K562 (cell line): Measurements from ENCODE around the gene HYOU1. TPM values are rescaled to one million over a fixed set of nuclear protein-coding genes. Genes with fewer than 3 reads are reported as not detected.

ENCODE experiments used
- BMI1 ChIP-seq: fragments of 150-350 bp; IDR thresholded peaks from 2 replicates; pipeline ENCODE4 v1.6.1; 2014; ENCODE audit warnings: low read length
- C11orf30 ChIP-seq: fragments of 450-650 bp; IDR thresholded peaks from 2 replicates; pipeline ENCODE4 v1.6.1; 2016; ENCODE audit warnings: low read depth, mild to moderate bottlenecking
- ILK ChIP-seq: fragments of 450-650 bp; IDR thresholded peaks from 2 replicates; pipeline ENCODE4 v1.6.1; 2016; ENCODE audit warnings: missing genetic modification characterization, low read depth, mild to moderate bottlenecking, missing compliant biosample characterization, moderate library complexity, borderline replicate concordance
- POLR2AphosphoS5 ChIP-seq: IDR thresholded peaks from 2 replicates; pipeline ENCODE4 v1.6.1; 2011; ENCODE audit warnings: mild to moderate bottlenecking, low read depth, low read length, moderate library complexity; ENCODE audit not compliant: control insufficient read depth, insufficient read depth
- SAFB2 ChIP-seq: fragments of 200-400 bp; formaldehyde crosslinking; IDR thresholded peaks from 2 replicates; pipeline ENCODE4 v1.6.1; 2018; ENCODE audit warnings: borderline replicate concordance, low read length, low read depth, moderate library complexity; ENCODE audit not compliant: severe bottlenecking
- TAF1 ChIP-seq: IDR thresholded peaks from 2 replicates; pipeline ENCODE4 v1.6.1; 2011; ENCODE audit warnings: mild to moderate bottlenecking, low read length, moderate library complexity; ENCODE audit not compliant: insufficient read depth, control insufficient read depth, severe bottlenecking; ENCODE audit errors: extremely low read depth
- TRIM25 ChIP-seq: fragments of 450-650 bp; IDR thresholded peaks from 2 replicates; pipeline ENCODE4 v1.7.0; 2016; ENCODE audit warnings: borderline replicate concordance
- TSHZ1 ChIP-seq: fragments of 250-450 bp; sonication (Bioruptor Pico); IDR thresholded peaks from 2 replicates; pipeline ENCODE4 v1.4.0; 2020; ENCODE audit warnings: mild to moderate bottlenecking, moderate library complexity
- ZBTB33 ChIP-seq: sonication (generic); formaldehyde crosslinking; IDR thresholded peaks from 2 replicates; pipeline ENCODE4 v1.8.1; 2023; ENCODE audit warnings: mild to moderate bottlenecking, missing genetic modification reagents
- ZC3H8 ChIP-seq: fragments of 450-650 bp; IDR thresholded peaks from 2 replicates; pipeline ENCODE4 v1.6.1; 2017
- ZNF124 ChIP-seq: sonication (generic); formaldehyde crosslinking; IDR thresholded peaks from 2 replicates; pipeline ENCODE4 v1.8.1; 2022; ENCODE audit warnings: missing genetic modification reagents
- ZNF324 ChIP-seq: fragments of 250-450 bp; sonication (Bioruptor Pico); IDR thresholded peaks from 2 replicates; pipeline ENCODE4 v1.4.0; 2020; ENCODE audit warnings: mild to moderate bottlenecking
- ZNF589 ChIP-seq: fragments of 200-800 bp; sonication (Bioruptor generic); IDR thresholded peaks from 2 replicates; pipeline ENCODE4 v1.6.1; 2016; ENCODE audit warnings: low read depth, missing genetic modification characterization, missing compliant biosample characterization
- polyA plus RNA-seq, 8 experiments: library from polyadenylated mRNA; depleted of rRNA in 4 of 8; stranded (reverse) in 5 of 8; unstranded in 3 of 8; fragments of >200 nt; fragmentation: Nextera tagmentation in 2 of 8; fragmentation: Illumina TruSeq in 1 of 8; extraction: Ambion mirVana in 2 of 8; extraction: Trizol in 1 of 8; gene quantifications; 2 replicates each; pipeline versions ENCODE4 v1.2.1 to v1.2.3, GENCODE V29; 2011 to 2014; ENCODE audit warnings: inconsistent platforms in 1 of 8, missing spikeins in 1 of 8
- total RNA-seq, 7 experiments: library from RNA; depleted of rRNA in 6 of 7; stranded (reverse); fragments of >200 nt in 6 of 7; fragmentation: Illumina TruSeq in 2 of 7; extraction: Trizol in 2 of 7; gene quantifications; 2 replicates each; pipeline versions ENCODE4 v1.2.1 to v1.2.3, GENCODE V29; 2011 to 2021; ENCODE audit warnings: low replicate concordance in 1 of 7
- TF ChIP-seq, protein P1 (sequence below): fragments of 450-650 bp; formaldehyde crosslinking; IDR thresholded peaks from 2 replicates; pipeline ENCODE4 v1.4.0; 2022; ENCODE audit warnings: missing genetic modification characterization
- TF ChIP-seq, protein P2 (sequence below): sonication (generic); formaldehyde crosslinking; IDR thresholded peaks from 2 replicates; pipeline ENCODE4 v1.9.0; 2022; ENCODE audit warnings: mild to moderate bottlenecking, missing genetic modification reagents

Gene HYOU1
- total and polyA plus RNA-seq, 9 of the 15 experiments (the other 6 are each of a cell fraction or from before 2014, with no cell fraction given): 19.5 to 197 (median 128) TPM

- TF ChIP-seq, protein P1, sequence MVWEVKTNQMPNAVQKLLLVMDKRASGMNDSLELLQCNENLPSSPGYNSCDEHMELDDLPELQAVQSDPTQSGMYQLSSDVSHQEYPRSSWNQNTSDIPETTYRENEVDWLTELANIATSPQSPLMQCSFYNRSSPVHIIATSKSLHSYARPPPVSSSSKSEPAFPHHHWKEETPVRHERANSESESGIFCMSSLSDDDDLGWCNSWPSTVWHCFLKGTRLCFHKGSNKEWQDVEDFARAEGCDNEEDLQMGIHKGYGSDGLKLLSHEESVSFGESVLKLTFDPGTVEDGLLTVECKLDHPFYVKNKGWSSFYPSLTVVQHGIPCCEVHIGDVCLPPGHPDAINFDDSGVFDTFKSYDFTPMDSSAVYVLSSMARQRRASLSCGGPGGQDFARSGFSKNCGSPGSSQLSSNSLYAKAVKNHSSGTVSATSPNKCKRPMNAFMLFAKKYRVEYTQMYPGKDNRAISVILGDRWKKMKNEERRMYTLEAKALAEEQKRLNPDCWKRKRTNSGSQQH (CRISPR knock-in tag): 0 out of 2 replicates have a peak, but pooled peaks have one; percentile 31
- TF ChIP-seq TAF1: peak; percentile 48
- TF ChIP-seq ILK: no peak
- peak; percentile 67 for TF ChIP-seq C11orf30
- TF ChIP-seq POLR2AphosphoS5: peak; percentile 60; the same call in 1 of the 2 replicates
- TF ChIP-seq ZC3H8: no peak
- TF ChIP-seq, protein P2, sequence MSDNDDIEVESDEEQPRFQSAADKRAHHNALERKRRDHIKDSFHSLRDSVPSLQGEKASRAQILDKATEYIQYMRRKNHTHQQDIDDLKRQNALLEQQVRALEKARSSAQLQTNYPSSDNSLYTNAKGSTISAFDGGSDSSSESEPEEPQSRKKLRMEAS (CRISPR knock-in tag): peak; percentile 61
- TF ChIP-seq ZNF124 (CRISPR knock-in tag): no peak
- TF ChIP-seq ZNF324 (CRISPR knock-in tag): 0 out of 2 replicates have a peak, but pooled peaks have one; percentile 55
- no peak for TF ChIP-seq BMI1
- TF ChIP-seq ZNF589: no peak
- 0 out of 2 replicates have a peak, but pooled peaks have one; percentile 56 for TF ChIP-seq ZBTB33 (CRISPR knock-in tag)
- TF ChIP-seq SAFB2: no peak
- TF ChIP-seq TSHZ1 (CRISPR knock-in tag): no peak
- TF ChIP-seq TRIM25: no peak
These were observed 59.2 kb downstream of the HYOU1 start, which contains the start of gene CENATAC (continued) for GRCh38 chr11:118997627-118998387.
